Neural progenitor cell (in vitro differentiated cells): Measurements from ENCODE around the gene FAM135A. TPM values are rescaled to one million over a fixed set of nuclear protein-coding genes. Genes with fewer than 3 reads are reported as not detected.

Experiments
- DNase-seq: peaks from one replicate; pipeline ENCODE4 v3.0.0-alpha.2; 2016; ENCODE audit warnings: low spot score
- H2AFZ ChIP-seq: fragments of 200-600 bp; sonication (generic); replicated peaks from 2 replicates; pipeline ENCODE4 v1.6.1; 2016; ENCODE audit warnings: antibody characterized with exemption
- H3F3A ChIP-seq: fragments of 200-600 bp; sonication (generic); 2 replicates; pipeline ENCODE4 v1.6.1; 2016; ENCODE audit warnings: antibody characterized with exemption, low read depth
- H3K27ac ChIP-seq: fragments of 200-600 bp; sonication (generic); 2 replicates; pipeline ENCODE4 v1.5.1; 2016; ENCODE audit warnings: mild to moderate bottlenecking
- H3K27me3 ChIP-seq: fragments of 200-600 bp; sonication (generic); 2 replicates; pipeline ENCODE4 v1.6.1; 2016; ENCODE audit warnings: mild to moderate bottlenecking, moderate library complexity
- H3K36me3 ChIP-seq: fragments of 200-600 bp; sonication (generic); 2 replicates; pipeline ENCODE4 v1.5.1; 2016
- H3K4me1 ChIP-seq: fragments of 200-600 bp; sonication (generic); 2 replicates; pipeline ENCODE4 v1.6.1; 2016; ENCODE audit warnings: mixed run types
- H3K4me2 ChIP-seq: fragments of 200-600 bp; sonication (generic); 2 replicates; pipeline ENCODE4 v1.6.1; 2016
- H3K4me3 ChIP-seq: fragments of 200-600 bp; sonication (generic); 2 replicates; pipeline ENCODE4 v1.5.1; 2016
- H3K79me2 ChIP-seq: fragments of 200-600 bp; sonication (generic); 2 replicates; pipeline ENCODE4 v1.6.1; 2016; ENCODE audit warnings: low read depth
- H3K9ac ChIP-seq: fragments of 200-600 bp; sonication (generic); 2 replicates; pipeline ENCODE4 v1.6.1; 2016
- H3K9me3 ChIP-seq: fragments of 200-600 bp; sonication (generic); 2 replicates; pipeline ENCODE4 v1.5.1; 2016; ENCODE audit warnings: low read depth
- H4K20me1 ChIP-seq: fragments of 200-600 bp; sonication (generic); 2 replicates; pipeline ENCODE4 v1.6.1; 2016; ENCODE audit warnings: low read depth
- H3K27ac Mint-ChIP-seq: 3 replicates; pipeline ENCODE4 v1.8.0; 2021; ENCODE audit warnings: mixed read lengths
- H3K27me3 Mint-ChIP-seq: 2 replicates; pipeline ENCODE4 v1.8.0; 2022; ENCODE audit warnings: low read depth, mild to moderate bottlenecking, inconsistent platforms, moderate library complexity, mixed read lengths; ENCODE audit not compliant: insufficient read depth
- H3K36me3 Mint-ChIP-seq: 3 replicates; pipeline ENCODE4 v1.8.0; 2021; ENCODE audit warnings: mixed read lengths
- H3K4me1 Mint-ChIP-seq: 3 replicates; pipeline ENCODE4 v1.8.0; 2021; ENCODE audit warnings: mixed read lengths
- H3K4me3 Mint-ChIP-seq: 3 replicates; pipeline ENCODE4 v1.8.0; 2021; ENCODE audit warnings: mild to moderate bottlenecking, moderate library complexity, mixed read lengths
- H3K9me3 Mint-ChIP-seq: 3 replicates; pipeline ENCODE4 v1.8.0; 2020; ENCODE audit warnings: mixed read lengths
- EZH2 ChIP-seq: fragments of 200-600 bp; sonication (generic); IDR thresholded peaks from 2 replicates; pipeline ENCODE4 v1.6.1; 2017; ENCODE audit warnings: antibody characterized with exemption, mild to moderate bottlenecking, moderate library complexity
- EZH2phosphoT487 ChIP-seq: fragments of 200-600 bp; sonication (generic); IDR thresholded peaks from 2 replicates; pipeline ENCODE4 v1.6.1; 2017; ENCODE audit warnings: antibody characterized with exemption
- total RNA-seq: library from RNA; depleted of rRNA; stranded (reverse); fragments of >200 nt; gene quantifications from 2 replicates; pipeline ENCODE4 v1.2.3, GENCODE V29; 2015; ENCODE audit warnings: low replicate concordance
- TF ChIP-seq, protein P1 (sequence below): fragments of 200-600 bp; sonication (generic); IDR thresholded peaks from 2 replicates; pipeline ENCODE4 v1.5.1; 2017; ENCODE audit warnings: antibody characterized with exemption, mild to moderate bottlenecking

Gene FAM135A
- total RNA-seq, 1 donor from 2014 or later: 85.3 TPM

DNA sequence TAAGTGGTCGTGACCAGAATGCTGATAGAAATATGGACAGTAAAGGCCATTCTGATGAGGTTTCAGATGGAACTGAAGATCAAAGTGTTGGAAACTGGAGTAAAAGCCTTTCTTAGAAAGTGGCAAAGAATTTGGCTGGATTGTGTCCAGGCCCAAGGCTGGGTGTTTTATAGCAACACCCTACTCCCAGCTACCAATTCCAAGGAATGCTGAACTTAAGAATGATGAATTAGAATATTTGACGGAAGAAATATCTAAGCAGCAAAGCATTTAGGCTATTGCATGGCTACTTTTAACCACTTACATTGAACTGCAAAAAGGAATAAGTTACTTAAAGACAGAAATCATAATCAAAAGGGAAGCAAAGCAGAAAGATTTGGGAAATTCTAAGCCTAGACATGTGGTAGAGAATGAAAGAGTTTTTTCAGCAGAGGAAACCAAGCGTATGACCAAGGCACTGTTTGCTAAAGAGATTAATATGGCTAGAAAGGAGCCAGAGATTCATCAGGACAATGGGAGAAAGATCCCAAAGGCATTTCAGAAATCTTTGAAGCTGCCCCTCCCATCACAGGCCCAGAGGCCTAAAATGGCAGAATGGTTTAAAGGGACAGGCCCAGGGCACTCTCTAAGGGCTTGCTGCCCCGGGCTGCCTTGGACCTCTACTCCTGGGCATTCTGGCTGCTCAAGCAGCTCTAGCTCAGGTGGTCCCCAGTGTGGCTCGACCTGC lies 179.2 kb downstream of the FAM135A start:
- peak; percentile 55 for DNase-seq
- Histone ChIP-seq H3K27me3 (no peaks in the 10 kb centered on the region), H3F3A (peaks cover 13% of the 10 kb centered on the region), H3K4me1 (peaks cover 13% of the 10 kb centered on the region), H2AFZ (no peak overlapping the region), H3K79me2 (no peaks in the 10 kb centered on the region), H3K9me3 (no peaks in the 10 kb centered on the region), H4K20me1 (no peaks in the 10 kb centered on the region), H3K4me3 (no peak overlapping the region), H3K36me3 (peaks cover 3% of the 10 kb centered on the region), H3K27ac (peak overlapping the region; percentile 81), H3K9ac (no peak overlapping the region), H3K4me2 (peak overlapping the region; percentile 55)
- no peak overlapping the region for H3K4me3 Mint-ChIP-seq
- peaks cover 2% of the 10 kb centered on the region for H3K27me3 Mint-ChIP-seq
- H3K27ac Mint-ChIP-seq: peak overlapping the region; percentile 30
- TF ChIP-seq EZH2 (no peak), EZH2phosphoT487 (no peak)
- TF ChIP-seq, protein P1, sequence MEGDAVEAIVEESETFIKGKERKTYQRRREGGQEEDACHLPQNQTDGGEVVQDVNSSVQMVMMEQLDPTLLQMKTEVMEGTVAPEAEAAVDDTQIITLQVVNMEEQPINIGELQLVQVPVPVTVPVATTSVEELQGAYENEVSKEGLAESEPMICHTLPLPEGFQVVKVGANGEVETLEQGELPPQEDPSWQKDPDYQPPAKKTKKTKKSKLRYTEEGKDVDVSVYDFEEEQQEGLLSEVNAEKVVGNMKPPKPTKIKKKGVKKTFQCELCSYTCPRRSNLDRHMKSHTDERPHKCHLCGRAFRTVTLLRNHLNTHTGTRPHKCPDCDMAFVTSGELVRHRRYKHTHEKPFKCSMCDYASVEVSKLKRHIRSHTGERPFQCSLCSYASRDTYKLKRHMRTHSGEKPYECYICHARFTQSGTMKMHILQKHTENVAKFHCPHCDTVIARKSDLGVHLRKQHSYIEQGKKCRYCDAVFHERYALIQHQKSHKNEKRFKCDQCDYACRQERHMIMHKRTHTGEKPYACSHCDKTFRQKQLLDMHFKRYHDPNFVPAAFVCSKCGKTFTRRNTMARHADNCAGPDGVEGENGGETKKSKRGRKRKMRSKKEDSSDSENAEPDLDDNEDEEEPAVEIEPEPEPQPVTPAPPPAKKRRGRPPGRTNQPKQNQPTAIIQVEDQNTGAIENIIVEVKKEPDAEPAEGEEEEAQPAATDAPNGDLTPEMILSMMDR: no peak
- H3K36me3 Mint-ChIP-seq: peaks cover 30% of the 10 kb centered on the region
- peaks cover 12% of the 10 kb centered on the region for H3K9me3 Mint-ChIP-seq
- peaks cover 10% of the 10 kb centered on the region for H3K4me1 Mint-ChIP-seq

DNA sequence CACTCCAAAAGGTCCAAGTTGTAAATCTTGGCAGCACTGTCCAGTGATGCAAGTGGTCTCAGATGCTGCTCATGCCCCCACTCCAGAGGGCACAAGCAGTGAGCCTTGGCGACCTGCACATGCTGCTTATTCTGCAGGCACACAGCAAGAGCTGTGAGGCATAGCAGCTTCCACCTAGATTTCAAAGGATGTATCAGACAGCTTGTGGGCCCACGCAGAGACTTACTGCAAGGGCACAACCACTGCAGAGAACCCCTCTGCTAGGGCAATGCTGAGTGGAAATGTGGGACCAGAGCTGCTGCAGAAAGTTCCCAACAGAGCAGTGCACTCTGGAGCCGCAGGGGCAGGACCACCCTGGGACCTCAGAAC lies 179.8 kb downstream of the FAM135A start:
- no peak overlapping the region for H3K9ac ChIP-seq
- Mint-ChIP-seq H3K4me3 (no peak overlapping the region), H3K27ac (no peak overlapping the region), H3K36me3 (peaks cover 30% of the 10 kb centered on the region), H3K9me3 (peaks cover 12% of the 10 kb centered on the region), H3K4me1 (peaks cover 10% of the 10 kb centered on the region), H3K27me3 (peaks cover 2% of the 10 kb centered on the region)
- peak overlapping the region; percentile 42 for H3K4me2 ChIP-seq
- no peak overlapping the region for H2AFZ ChIP-seq
- DNase-seq: no peak
- no peaks in the 10 kb centered on the region for H4K20me1 ChIP-seq
- peaks cover 3% of the 10 kb centered on the region for H3K36me3 ChIP-seq
- no peak for TF ChIP-seq EZH2
- no peak for TF ChIP-seq EZH2phosphoT487
- TF ChIP-seq, protein P1: no peak
- no peak overlapping the region for H3K4me3 ChIP-seq
- no peaks in the 10 kb centered on the region for H3K9me3 ChIP-seq
- peaks cover 13% of the 10 kb centered on the region for H3F3A ChIP-seq
- no peaks in the 10 kb centered on the region for H3K27me3 ChIP-seq
- H3K27ac ChIP-seq: peak overlapping the region; percentile 20
- peaks cover 13% of the 10 kb centered on the region for H3K4me1 ChIP-seq
- no peaks in the 10 kb centered on the region for H3K79me2 ChIP-seq

DNA sequence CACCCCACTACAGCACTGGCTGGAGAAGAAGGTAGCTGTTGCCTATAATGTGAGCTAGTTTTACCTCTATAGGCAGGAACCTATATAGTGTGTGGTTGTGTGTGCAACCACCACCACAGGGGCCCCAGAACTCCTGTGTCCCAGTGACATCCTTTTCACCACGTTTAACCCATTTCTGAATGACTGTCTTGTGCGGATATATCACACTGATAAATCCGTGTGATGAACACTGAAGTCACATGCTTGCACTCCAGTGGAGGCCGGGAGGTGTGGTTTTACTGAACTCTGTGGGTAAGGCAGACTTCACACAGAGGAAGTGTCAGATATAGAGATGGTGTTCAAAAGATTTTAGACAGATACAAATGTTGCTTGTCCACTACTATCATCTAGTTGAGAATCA lies 185.9 kb downstream of the FAM135A start:
- Histone ChIP-seq H2AFZ (no peak overlapping the region), H3K27me3 (no peaks in the 10 kb centered on the region), H3K4me2 (no peak overlapping the region), H3K79me2 (no peaks in the 10 kb centered on the region), H3K36me3 (no peaks in the 10 kb centered on the region), H3K9ac (no peak overlapping the region), H3F3A (peaks cover 7% of the 10 kb centered on the region), H3K27ac (no peak overlapping the region), H3K4me3 (no peak overlapping the region), H3K9me3 (no peaks in the 10 kb centered on the region), H4K20me1 (no peaks in the 10 kb centered on the region), H3K4me1 (peaks cover 15% of the 10 kb centered on the region)
- Mint-ChIP-seq H3K27ac (no peak overlapping the region), H3K4me1 (peaks cover 11% of the 10 kb centered on the region), H3K9me3 (peaks cover 11% of the 10 kb centered on the region), H3K27me3 (peaks cover 6% of the 10 kb centered on the region), H3K36me3 (peaks cover 15% of the 10 kb centered on the region), H3K4me3 (no peak overlapping the region)
- TF ChIP-seq EZH2phosphoT487 (no peak), EZH2 (no peak)
- TF ChIP-seq, protein P1: no peak
- DNase-seq: no peak
